Body of pancreas (tissue), 4 donors: ENCODE results near the gene HCFC1.

Source experiments
- POLR2A ChIP-seq, 3 donors: fragments of 450-650 bp; IDR thresholded peaks; one replicate each; pipeline ENCODE4 v1.6.1; 2016; ENCODE audit warnings: antibody characterized with exemption in 3 of 3, mild to moderate bottlenecking in 2 of 3
- TF ChIP-seq, protein P1 (sequence below), 7 experiments: fragments of 450-650 bp in 4 of 7; fragments of 200-600 bp in 3 of 7; sonication (generic) in 3 of 7; IDR thresholded peaks; one replicate each; pipeline ENCODE4 v1.5.1; 2016 to 2019; ENCODE audit warnings: antibody characterized with exemption in 7 of 7

DNA sequence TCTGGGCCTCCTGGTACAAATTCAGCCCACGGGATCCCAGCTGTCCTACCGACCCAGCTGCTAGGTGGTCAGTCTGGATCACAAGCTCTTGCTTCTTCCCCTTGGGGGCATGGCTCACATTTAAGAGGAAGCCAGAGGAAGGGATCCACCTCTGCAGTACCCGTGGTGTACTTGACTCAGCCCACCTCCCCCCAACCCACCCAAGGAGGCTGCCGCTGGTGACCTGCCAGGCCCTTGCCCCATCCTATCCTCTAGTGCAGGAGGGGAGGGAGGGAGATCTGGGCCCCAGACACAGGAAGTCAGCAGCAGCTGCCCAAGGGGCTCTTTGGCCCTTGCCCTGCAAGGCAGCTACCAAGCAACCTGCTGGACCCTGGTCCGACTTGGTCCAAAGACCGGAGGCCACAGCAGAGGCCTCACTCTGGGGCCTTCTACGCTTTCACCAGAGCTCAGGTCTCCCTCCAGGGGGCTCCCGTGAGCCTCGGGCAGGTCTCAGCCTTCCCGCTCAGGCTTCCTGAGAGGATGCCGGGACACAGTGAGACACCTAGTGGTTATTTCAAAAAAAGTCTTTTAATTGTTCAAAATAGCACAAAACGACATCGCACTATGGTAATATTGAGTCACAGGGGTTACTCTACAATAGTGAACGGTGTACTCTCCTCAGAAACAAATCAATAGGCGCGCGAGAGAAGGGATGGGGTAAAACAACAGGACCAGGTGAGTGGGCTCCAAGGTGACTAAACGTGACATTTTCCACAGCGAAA, 24.4 kb downstream of the HCFC1 start:
- TF ChIP-seq, protein P1, sequence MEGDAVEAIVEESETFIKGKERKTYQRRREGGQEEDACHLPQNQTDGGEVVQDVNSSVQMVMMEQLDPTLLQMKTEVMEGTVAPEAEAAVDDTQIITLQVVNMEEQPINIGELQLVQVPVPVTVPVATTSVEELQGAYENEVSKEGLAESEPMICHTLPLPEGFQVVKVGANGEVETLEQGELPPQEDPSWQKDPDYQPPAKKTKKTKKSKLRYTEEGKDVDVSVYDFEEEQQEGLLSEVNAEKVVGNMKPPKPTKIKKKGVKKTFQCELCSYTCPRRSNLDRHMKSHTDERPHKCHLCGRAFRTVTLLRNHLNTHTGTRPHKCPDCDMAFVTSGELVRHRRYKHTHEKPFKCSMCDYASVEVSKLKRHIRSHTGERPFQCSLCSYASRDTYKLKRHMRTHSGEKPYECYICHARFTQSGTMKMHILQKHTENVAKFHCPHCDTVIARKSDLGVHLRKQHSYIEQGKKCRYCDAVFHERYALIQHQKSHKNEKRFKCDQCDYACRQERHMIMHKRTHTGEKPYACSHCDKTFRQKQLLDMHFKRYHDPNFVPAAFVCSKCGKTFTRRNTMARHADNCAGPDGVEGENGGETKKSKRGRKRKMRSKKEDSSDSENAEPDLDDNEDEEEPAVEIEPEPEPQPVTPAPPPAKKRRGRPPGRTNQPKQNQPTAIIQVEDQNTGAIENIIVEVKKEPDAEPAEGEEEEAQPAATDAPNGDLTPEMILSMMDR (IDR thresholded peaks at IDR 0.05) = peak; percentile 60 to 88 (median 81)
- TF ChIP-seq POLR2A (IDR thresholded peaks at IDR 0.05) = no peak
